Measurements from ENCODE around the gene SMIM17.

The SMIM17 gene

DNA sequence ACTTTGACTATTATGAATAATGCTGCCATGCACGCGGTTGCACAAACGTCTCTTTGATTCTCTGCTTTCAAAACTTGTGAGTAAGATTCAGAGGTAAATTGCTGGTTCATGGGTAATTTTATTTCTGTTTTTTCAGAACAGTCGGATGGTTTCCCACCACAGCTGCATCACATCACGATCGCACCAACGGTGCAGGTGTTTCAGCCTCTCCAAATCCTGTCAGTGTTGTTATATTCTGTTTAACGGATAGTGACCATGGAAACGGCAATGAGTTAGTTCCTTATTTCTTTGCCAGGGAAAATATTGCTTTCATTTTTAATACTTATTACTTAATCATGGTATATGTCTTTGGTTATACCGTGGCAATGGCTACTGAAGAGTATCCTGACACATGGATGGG lies 47.7 kb downstream of the SMIM17 start:
- H3K79me2 ChIP-seq (ENCODE audit: insufficient read depth, low read length), result no peaks in the 10 kb centered on the region
- no peak overlapping the region for H3K4me3 ChIP-seq (ENCODE audit: low read depth, low read length, poor library complexity, severe bottlenecking)
- H3K36me3 ChIP-seq (ENCODE audit: insufficient read depth, low read length), result no peaks in the 10 kb centered on the region
- H3K4me1 ChIP-seq (ENCODE audit: insufficient read depth, low read length, severe bottlenecking), result no peaks in the 10 kb centered on the region
- H3K9me3 ChIP-seq (ENCODE audit: low read length), result no peaks in the 10 kb centered on the region
- TF ChIP-seq EZH2 (IDR thresholded peaks at IDR 0.05; ENCODE audit: borderline replicate concordance, low read length) (no peak), CTCF (IDR thresholded peaks at IDR 0.05; ENCODE audit: low read length) (no peak)
- H3F3A ChIP-seq (ENCODE audit: insufficient read depth, low read length), result no peaks in the 10 kb centered on the region
- no peaks in the 10 kb centered on the region for H3K27me3 ChIP-seq (ENCODE audit: insufficient read depth, low read length)
- H3K9me2 ChIP-seq (ENCODE audit: low read depth, low read length), result no peaks in the 10 kb centered on the region
- H3K4me2 ChIP-seq (ENCODE audit: low read length), result no peak overlapping the region
- H2AFZ ChIP-seq (ENCODE audit: low read length), result no peak overlapping the region
- no peak overlapping the region for H3K9ac ChIP-seq (ENCODE audit: low read length)
- no peak overlapping the region for H3K27ac ChIP-seq (ENCODE audit: low read depth, low read length, poor library complexity, severe bottlenecking)
- H4K20me1 ChIP-seq (ENCODE audit: insufficient read depth, low read length), result no peaks in the 10 kb centered on the region

GRCh38 chr19:56692206-56692895 lies 49.4 kb downstream of the SMIM17 start:
- no peaks in the 10 kb centered on the region for H4K20me1 ChIP-seq (ENCODE audit: insufficient read depth, low read length)
- H3K9me3 ChIP-seq (ENCODE audit: low read length), result no peaks in the 10 kb centered on the region
- H3K9ac ChIP-seq (ENCODE audit: low read length), result no peak overlapping the region
- no peak overlapping the region for H3K4me2 ChIP-seq (ENCODE audit: low read length)
- no peaks in the 10 kb centered on the region for H3F3A ChIP-seq (ENCODE audit: insufficient read depth, low read length)
- TF ChIP-seq EZH2 (IDR thresholded peaks at IDR 0.05; ENCODE audit: borderline replicate concordance, low read length), result no peak
- TF ChIP-seq CTCF (IDR thresholded peaks at IDR 0.05; ENCODE audit: low read length), result no peak
- no peak overlapping the region for H2AFZ ChIP-seq (ENCODE audit: low read length)
- H3K79me2 ChIP-seq (ENCODE audit: insufficient read depth, low read length), result no peaks in the 10 kb centered on the region
- no peak overlapping the region for H3K27ac ChIP-seq (ENCODE audit: low read depth, low read length, poor library complexity, severe bottlenecking)
- H3K4me1 ChIP-seq (ENCODE audit: insufficient read depth, low read length, severe bottlenecking), result no peaks in the 10 kb centered on the region
- H3K4me3 ChIP-seq (ENCODE audit: low read depth, low read length, poor library complexity, severe bottlenecking), result no peak overlapping the region
- H3K9me2 ChIP-seq (ENCODE audit: low read depth, low read length), result no peaks in the 10 kb centered on the region
- H3K27me3 ChIP-seq (ENCODE audit: insufficient read depth, low read length), result no peaks in the 10 kb centered on the region
- H3K36me3 ChIP-seq (ENCODE audit: insufficient read depth, low read length), result no peaks in the 10 kb centered on the region

DNA sequence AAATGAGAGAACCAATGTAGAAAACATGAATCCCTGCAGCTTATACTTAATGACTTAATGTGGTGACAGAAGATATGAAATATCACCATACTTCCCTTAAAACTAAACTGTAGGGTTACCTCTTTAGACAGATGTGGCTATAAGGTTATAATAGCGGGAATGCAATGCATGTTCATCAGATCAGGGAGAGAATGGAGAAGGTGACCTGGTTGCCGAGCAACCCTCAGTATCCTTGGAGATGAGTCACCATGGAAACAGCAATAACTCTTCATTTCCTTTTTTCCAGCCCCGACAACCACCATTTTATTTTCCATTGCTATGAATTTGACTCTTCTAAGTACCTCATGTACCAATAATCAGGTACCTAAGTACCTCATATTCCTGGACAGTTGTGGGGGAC lies 56.6 kb downstream of the SMIM17 start:
- H3K4me3 ChIP-seq (ENCODE audit: low read depth, low read length, poor library complexity, severe bottlenecking), result no peak overlapping the region
- no peaks in the 10 kb centered on the region for H3K9me3 ChIP-seq (ENCODE audit: low read length)
- no peaks in the 10 kb centered on the region for H3K27me3 ChIP-seq (ENCODE audit: insufficient read depth, low read length)
- no peaks in the 10 kb centered on the region for H3K79me2 ChIP-seq (ENCODE audit: insufficient read depth, low read length)
- H4K20me1 ChIP-seq (ENCODE audit: insufficient read depth, low read length), result no peaks in the 10 kb centered on the region
- TF ChIP-seq CTCF (IDR thresholded peaks at IDR 0.05; ENCODE audit: low read length) (no peak), EZH2 (IDR thresholded peaks at IDR 0.05; ENCODE audit: borderline replicate concordance, low read length) (no peak)
- no peak overlapping the region for H3K9ac ChIP-seq (ENCODE audit: low read length)
- no peak overlapping the region for H3K4me2 ChIP-seq (ENCODE audit: low read length)
- H3K36me3 ChIP-seq (ENCODE audit: insufficient read depth, low read length), result no peaks in the 10 kb centered on the region
- no peak overlapping the region for H2AFZ ChIP-seq (ENCODE audit: low read length)
- H3K27ac ChIP-seq (ENCODE audit: low read depth, low read length, poor library complexity, severe bottlenecking), result no peak overlapping the region
- H3K9me2 ChIP-seq (ENCODE audit: low read depth, low read length), result no peaks in the 10 kb centered on the region
- no peaks in the 10 kb centered on the region for H3K4me1 ChIP-seq (ENCODE audit: insufficient read depth, low read length, severe bottlenecking)
- H3F3A ChIP-seq (ENCODE audit: insufficient read depth, low read length), result no peaks in the 10 kb centered on the region

Measured in OCI-LY1 (cell line).